Neuronal stem cell (in vitro differentiated cells): ENCODE measurements around the gene LMTK2.
A peak's percentile ranks its signal among the peaks of the same experiment; 100 is the strongest.

ENCODE experiments used
- DNase-seq: peaks from one replicate; pipeline ENCODE4 v3.0.0-alpha.2; 2013; ENCODE audit warnings: low spot score
- H2AFZ ChIP-seq: one replicate; pipeline ENCODE4 v1.6.1; 2013; ENCODE audit warnings: mild to moderate bottlenecking, low read length, inconsistent platforms
- H2AK5ac ChIP-seq: 2 replicates; pipeline ENCODE4 v1.6.1; 2013; ENCODE audit warnings: low read depth, mild to moderate bottlenecking, inconsistent platforms, low read length, moderate library complexity, mixed read lengths
- H2BK120ac ChIP-seq: 2 replicates; pipeline ENCODE4 v1.6.1; 2013; ENCODE audit warnings: low read depth, mild to moderate bottlenecking, inconsistent platforms, low read length, moderate library complexity, mixed read lengths
- H2BK12ac ChIP-seq: one replicate; pipeline ENCODE4 v1.6.1; 2013; ENCODE audit warnings: low read length, inconsistent platforms
- H2BK15ac ChIP-seq: 2 replicates; pipeline ENCODE4 v1.6.1; 2013; ENCODE audit warnings: mild to moderate bottlenecking, low read length, inconsistent platforms, mixed read lengths
- H2BK5ac ChIP-seq: one replicate; pipeline ENCODE4 v1.6.1; 2013; ENCODE audit warnings: inconsistent platforms, mild to moderate bottlenecking, low read length, moderate library complexity
- H3K14ac ChIP-seq: one replicate; pipeline ENCODE4 v1.6.1; 2013; ENCODE audit warnings: low read length, inconsistent platforms
- H3K18ac ChIP-seq: 2 replicates; pipeline ENCODE4 v1.6.1; 2013; ENCODE audit warnings: low read length, inconsistent platforms
- H3K23ac ChIP-seq: 2 replicates; pipeline ENCODE4 v1.6.1; 2013; ENCODE audit warnings: low read depth, mild to moderate bottlenecking, mixed read lengths, low read length, inconsistent platforms; ENCODE audit not compliant: poor library complexity
- H3K27ac ChIP-seq: replicated peaks from 3 replicates; pipeline ENCODE4 v1.5.1; 2013; ENCODE audit warnings: low read length, inconsistent platforms
- H3K27me3 ChIP-seq, 3 experiments: 2 replicates each; pipeline ENCODE4 v1.6.1; 2013; ENCODE audit warnings: low read length in 3 of 3, mild to moderate bottlenecking in 2 of 3, inconsistent platforms in 1 of 3, low read depth in 1 of 3, mixed read lengths in 1 of 3, moderate library complexity in 1 of 3; ENCODE audit not compliant: control insufficient read depth in 3 of 3, insufficient read depth in 3 of 3
- H3K36me3 ChIP-seq, 2 donors: replicated peaks in 1 of 2; 2 replicates each; pipeline ENCODE4 v1.6.1; 2013; ENCODE audit warnings: low read length in 2 of 2; ENCODE audit not compliant: control insufficient read depth in 2 of 2, insufficient read depth in 2 of 2
- H3K4ac ChIP-seq: 2 replicates; pipeline ENCODE4 v1.6.1; 2013; ENCODE audit warnings: inconsistent platforms, mild to moderate bottlenecking, low read length, moderate library complexity
- H3K4me1 ChIP-seq, 2 donors: 1 replicate in 1 of 2; 2 replicates in 1 of 2; pipeline ENCODE4 v1.6.1; 2013; ENCODE audit warnings: low read length in 2 of 2, low read depth in 1 of 2; ENCODE audit not compliant: control insufficient read depth in 2 of 2, insufficient read depth in 1 of 2
- H3K4me2 ChIP-seq: one replicate; pipeline ENCODE4 v1.6.1; 2013; ENCODE audit warnings: mild to moderate bottlenecking, low read length, inconsistent platforms; ENCODE audit not compliant: insufficient read depth, poor library complexity, severe bottlenecking
- H3K4me3 ChIP-seq, 2 donors: 2 replicates each; pipeline ENCODE4 v1.5.1; 2013; ENCODE audit warnings: low read length in 2 of 2, mild to moderate bottlenecking in 2 of 2, inconsistent platforms in 1 of 2, moderate library complexity in 1 of 2
- H3K79me1 ChIP-seq: one replicate; pipeline ENCODE4 v1.6.1; 2013; ENCODE audit warnings: low read depth, mild to moderate bottlenecking, inconsistent platforms, low read length, moderate library complexity
- H3K9ac ChIP-seq: one replicate; pipeline ENCODE4 v1.6.1; 2013; ENCODE audit warnings: mild to moderate bottlenecking, low read depth, low read length, inconsistent platforms; ENCODE audit not compliant: poor library complexity
- H3K9me3 ChIP-seq, 2 donors: replicated peaks in 1 of 2; 2 replicates each; pipeline versions ENCODE3 to v1.6.1; 2013; ENCODE audit warnings: low read length in 2 of 2, mild to moderate bottlenecking in 2 of 2, inconsistent platforms in 1 of 2, low read depth in 1 of 2, mixed read lengths in 1 of 2, moderate library complexity in 1 of 2; ENCODE audit not compliant: control insufficient read depth in 2 of 2, insufficient read depth in 1 of 2
- H4K8ac ChIP-seq: one replicate; pipeline ENCODE4 v1.6.1; 2013; ENCODE audit warnings: low read depth, mild to moderate bottlenecking, inconsistent platforms, low read length, moderate library complexity
- H4K91ac ChIP-seq: one replicate; pipeline ENCODE4 v1.6.1; 2013; ENCODE audit warnings: low read length, low read depth, mild to moderate bottlenecking, inconsistent platforms; ENCODE audit not compliant: poor library complexity
- WGBS, 2 donors: extraction: QIAGEN DNeasy Blood & Tissue Kit; methylation state at CpG; one replicate each; pipeline ENCODE4 v1.1.7; 2013; ENCODE audit warnings: missing lambda C conversion rate in 2 of 2, mixed read lengths in 1 of 2; ENCODE audit not compliant: insufficient read length in 2 of 2, insufficient replicate concordance in 1 of 2; ENCODE audit errors: extremely low coverage in 2 of 2; 5-methylcytosine and 5-hydroxymethylcytosine counted together

Gene LMTK2

DNA sequence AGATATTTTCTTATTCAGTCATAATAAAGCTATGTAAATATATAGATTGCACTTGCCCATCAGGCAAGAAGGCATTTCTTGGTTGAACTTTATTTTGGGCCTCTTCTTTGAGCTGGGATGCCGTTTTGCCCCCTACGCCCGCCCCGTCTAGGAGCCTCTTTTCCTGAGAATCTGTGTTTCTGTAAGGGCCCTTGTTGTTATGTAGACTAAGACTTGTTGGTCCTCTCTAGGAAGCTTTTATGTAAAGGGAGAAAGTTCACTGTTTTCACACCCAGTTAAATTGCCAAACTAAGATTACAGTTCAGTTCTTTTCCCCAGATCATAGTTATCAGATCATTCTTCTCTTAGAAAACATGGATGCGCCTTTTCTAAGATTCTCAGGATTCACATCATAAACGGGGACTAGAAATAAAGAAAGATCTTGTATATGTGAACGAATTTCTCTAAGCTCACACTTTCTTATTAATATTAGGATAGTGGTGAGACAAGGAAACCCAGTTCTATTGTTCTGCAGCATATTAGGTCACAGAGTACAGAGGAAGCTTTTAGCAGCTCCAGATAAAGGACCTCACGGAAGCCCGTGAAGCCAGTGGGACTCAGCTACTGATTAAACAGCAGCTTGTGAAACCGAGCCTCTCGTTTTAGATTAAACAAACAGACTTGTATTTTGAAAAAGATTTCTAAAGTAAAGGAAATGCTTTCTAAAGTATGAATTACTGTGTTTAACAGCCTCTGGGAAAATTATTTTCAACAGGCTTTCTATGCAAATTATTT lies 3.8 kb downstream of the LMTK2 start:
- Histone ChIP-seq H3K27ac (no peak overlapping the region), H2BK15ac (no peak overlapping the region), H3K23ac (no peak overlapping the region), H3K4me3 (no peak overlapping the region), H3K4me1 (peaks cover 0 to 19% of the 10 kb centered on the region in 2 donors), H3K4me2 (no peak overlapping the region), H3K9ac (no peak overlapping the region), H2AFZ (peak overlapping the region; percentile 35), H2BK5ac (no peak overlapping the region), H2BK120ac (no peak overlapping the region), H2BK12ac (no peak overlapping the region), H3K27me3 (no peaks in the 10 kb centered on the region), H4K91ac (no peak overlapping the region), H3K79me1 (peaks cover 9% of the 10 kb centered on the region), H3K4ac (no peak overlapping the region), H3K18ac (no peak overlapping the region), H3K36me3 (peaks cover 0 to 4% of the 10 kb centered on the region in 2 donors), H4K8ac (no peak overlapping the region), H3K9me3 (no peaks in the 10 kb centered on the region), H3K14ac (no peak overlapping the region), H2AK5ac (no peak overlapping the region)
- no peak for DNase-seq
- WGBS, 2 donors: no CpG with 5 or more reads among the region's 11 CpGs

DNA sequence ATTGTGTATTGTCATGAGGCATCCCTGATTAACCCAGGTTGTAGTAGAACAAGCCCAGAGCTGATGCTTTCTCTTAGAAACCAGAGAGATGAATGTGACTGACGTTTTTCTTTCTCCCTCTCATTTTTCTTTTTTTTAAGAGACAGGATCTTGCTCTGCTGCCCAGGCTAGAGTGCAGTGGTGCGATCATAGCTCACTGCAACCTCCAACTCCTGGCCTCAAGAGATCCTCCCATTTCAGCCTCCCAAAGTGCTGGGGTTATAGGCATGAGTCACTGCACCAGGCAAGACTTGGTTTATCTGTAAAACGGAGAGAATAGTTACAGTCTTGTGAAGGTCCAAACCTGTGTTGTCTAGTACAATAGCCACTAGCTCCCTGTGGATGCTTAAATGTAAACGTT lies 5.4 kb downstream of the LMTK2 start:
- H3K36me3 ChIP-seq: peaks cover 0 to 4% of the 10 kb centered on the region in 2 donors
- H3K14ac ChIP-seq: no peak overlapping the region
- WGBS, 2 donors: no CpG with 5 or more reads among the region's 4 CpGs
- no peak for DNase-seq
- H2AFZ ChIP-seq: no peak overlapping the region
- no peak overlapping the region for H3K4ac ChIP-seq
- H4K8ac ChIP-seq: no peak overlapping the region
- no peak overlapping the region for H3K4me3 ChIP-seq
- H3K79me1 ChIP-seq: peaks cover 6% of the 10 kb centered on the region
- H2BK15ac ChIP-seq: no peak overlapping the region
- no peaks in the 10 kb centered on the region for H3K9me3 ChIP-seq
- H3K4me1 ChIP-seq: peaks cover 3 to 21% of the 10 kb centered on the region in 2 donors
- no peak overlapping the region for H2AK5ac ChIP-seq
- H3K27ac ChIP-seq: no peak overlapping the region
- H3K4me2 ChIP-seq: no peak overlapping the region
- H3K18ac ChIP-seq: no peak overlapping the region
- no peak overlapping the region for H2BK5ac ChIP-seq
- no peaks in the 10 kb centered on the region for H3K27me3 ChIP-seq
- H4K91ac ChIP-seq: no peak overlapping the region
- no peak overlapping the region for H3K9ac ChIP-seq
- H2BK12ac ChIP-seq: no peak overlapping the region
- no peak overlapping the region for H3K23ac ChIP-seq
- no peak overlapping the region for H2BK120ac ChIP-seq

DNA sequence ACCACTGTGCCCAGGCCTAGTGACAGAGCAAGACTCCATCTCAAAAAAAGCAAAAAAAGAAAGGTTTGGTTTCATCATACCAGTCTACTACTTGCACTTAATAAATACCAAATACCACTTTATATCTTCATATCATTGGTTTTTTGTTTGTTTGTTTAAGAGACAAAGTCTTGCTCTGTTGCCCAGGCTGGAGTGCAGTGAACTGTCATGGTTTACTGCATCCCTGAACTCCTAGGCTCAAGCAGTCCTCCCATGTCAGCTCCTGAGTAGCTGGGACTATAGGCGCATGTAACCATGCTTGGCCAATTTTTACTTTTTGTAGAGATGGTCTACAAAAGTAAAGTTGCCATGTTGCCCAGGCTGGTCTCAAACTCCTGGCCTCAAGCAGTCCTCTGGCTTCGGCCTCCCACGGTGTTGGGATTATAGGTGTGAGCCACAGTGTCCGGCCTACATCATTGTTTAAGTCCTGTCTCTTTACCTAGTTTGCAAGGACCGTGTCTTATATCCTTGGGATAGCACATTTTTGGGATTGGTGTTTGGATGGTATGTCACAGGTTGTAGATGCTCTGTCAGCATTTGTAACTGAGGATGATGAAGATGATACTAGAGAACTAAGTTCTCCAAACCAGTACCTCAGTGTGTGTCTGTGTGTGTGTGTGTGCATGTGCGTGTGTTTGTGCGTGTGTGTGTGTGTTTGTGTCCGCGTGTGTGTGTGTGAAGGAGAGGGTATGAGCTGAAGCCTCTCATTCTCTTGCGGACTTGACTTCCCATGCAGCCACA lies 9.3 kb downstream of the LMTK2 start:
- Histone ChIP-seq H3K27ac (no peak overlapping the region), H3K9me3 (no peaks in the 10 kb centered on the region), H3K4me3 (no peak overlapping the region), H2BK5ac (no peak overlapping the region), H3K18ac (no peak overlapping the region), H2BK15ac (no peak overlapping the region), H3K14ac (no peak overlapping the region), H2AFZ (no peak overlapping the region), H4K91ac (no peak overlapping the region), H4K8ac (no peak overlapping the region), H3K4me1 (peaks cover 3 to 10% of the 10 kb centered on the region in 2 donors), H3K27me3 (no peaks in the 10 kb centered on the region), H3K23ac (no peak overlapping the region), H3K36me3 (peaks cover 0 to 4% of the 10 kb centered on the region in 2 donors), H2BK12ac (no peak overlapping the region), H3K4ac (no peak overlapping the region), H2AK5ac (no peak overlapping the region), H2BK120ac (no peak overlapping the region), H3K9ac (no peak overlapping the region), H3K4me2 (no peak overlapping the region), H3K79me1 (peaks cover 4% of the 10 kb centered on the region)
- no CpG with 5 or more reads among the region's 10 CpGs for WGBS, 2 donors
- no peak for DNase-seq
